Hematopoietic multipotent progenitor cell treated with erythropoietin and hydrocortisone succinate and interleukin-3 and kit ligand, for 17 days (in vitro differentiated cells): ENCODE measurements around the gene SLC43A2.

Source experiments
- DNase-seq: peaks from one replicate; pipeline ENCODE4 v3.0.0-alpha.2; 2015; ENCODE audit warnings: low spot score

SLC43A2 gene

GRCh38 chr17:1643999-1644492 lies 15.4 kb upstream of the SLC43A2 start:
- DNase-seq: no peak

DNA sequence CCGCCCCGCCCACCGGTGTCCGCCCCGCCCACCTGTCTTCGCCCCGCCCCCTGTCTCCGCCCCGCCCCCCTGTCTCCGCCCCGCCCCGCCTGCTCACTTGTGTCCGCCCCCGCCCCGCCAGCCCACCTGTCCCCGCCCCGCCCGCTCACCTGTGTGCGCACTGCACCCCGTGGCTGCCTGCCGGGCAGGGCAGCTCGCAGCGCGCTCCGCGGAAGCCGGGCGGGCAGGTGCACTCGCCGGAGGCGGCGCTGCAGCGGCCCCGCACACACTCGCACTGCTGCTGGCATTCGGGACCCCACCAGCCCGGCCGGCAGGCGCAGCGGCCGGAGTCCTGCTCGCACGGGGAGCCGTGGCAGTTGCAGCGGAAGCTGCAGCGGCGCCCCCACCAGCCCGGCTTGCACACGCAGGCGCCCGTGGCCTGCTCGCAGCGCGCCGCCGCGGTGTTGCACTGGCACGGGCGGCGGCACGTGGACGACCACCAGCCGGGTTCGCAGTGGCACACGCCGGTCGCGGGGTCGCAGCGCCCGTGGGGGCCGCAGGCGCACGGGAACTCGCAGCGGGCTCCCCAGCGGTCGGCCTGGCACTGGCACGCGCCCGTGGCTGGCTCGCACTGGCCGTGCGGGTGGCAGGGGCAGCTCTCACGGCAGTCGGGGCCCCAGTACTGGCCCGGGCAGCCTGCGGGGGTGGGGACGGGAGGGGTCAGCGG lies 14.8 kb upstream of the SLC43A2 start:
- peak; percentile 45 for DNase-seq

GRCh38 chr17:1641065-1641403 lies 12.4 kb upstream of the SLC43A2 start:
- no peak for DNase-seq

- DNase-seq: no peak
Observed at GRCh38 chr17:1640329-1641064, 11.9 kb upstream of the SLC43A2 start.

DNA sequence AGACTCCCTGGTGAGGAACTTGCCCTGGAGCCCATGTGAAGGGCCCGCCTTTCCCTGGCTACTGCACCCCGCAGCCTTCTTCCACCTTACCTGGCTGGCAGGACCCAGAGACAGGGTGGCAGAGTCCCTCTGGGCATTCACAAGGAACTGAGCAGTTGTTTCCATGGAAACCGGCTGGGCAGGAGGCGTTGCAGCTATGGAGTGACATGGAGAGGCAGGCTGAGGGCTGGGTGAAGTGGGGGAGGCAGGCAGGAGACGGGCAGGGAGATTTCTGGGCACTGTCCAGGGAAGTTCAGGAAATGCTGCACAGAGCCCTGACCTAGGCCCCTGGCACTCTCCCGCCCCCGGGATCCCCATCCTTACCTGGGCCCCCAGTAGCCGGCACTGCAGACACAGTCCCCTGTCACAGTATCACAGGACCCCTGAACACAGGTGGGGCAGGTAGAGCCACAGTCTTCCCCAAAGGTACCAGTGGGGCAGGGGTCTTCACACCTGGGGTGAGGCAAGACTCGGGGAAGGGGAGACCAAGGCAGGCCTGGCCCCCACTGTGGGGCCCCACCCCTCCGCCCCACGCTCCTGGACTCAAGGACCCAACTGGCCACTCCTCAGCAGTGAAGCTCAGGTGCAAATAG lies 11.0 kb upstream of the SLC43A2 start:
- no peak for DNase-seq

DNA sequence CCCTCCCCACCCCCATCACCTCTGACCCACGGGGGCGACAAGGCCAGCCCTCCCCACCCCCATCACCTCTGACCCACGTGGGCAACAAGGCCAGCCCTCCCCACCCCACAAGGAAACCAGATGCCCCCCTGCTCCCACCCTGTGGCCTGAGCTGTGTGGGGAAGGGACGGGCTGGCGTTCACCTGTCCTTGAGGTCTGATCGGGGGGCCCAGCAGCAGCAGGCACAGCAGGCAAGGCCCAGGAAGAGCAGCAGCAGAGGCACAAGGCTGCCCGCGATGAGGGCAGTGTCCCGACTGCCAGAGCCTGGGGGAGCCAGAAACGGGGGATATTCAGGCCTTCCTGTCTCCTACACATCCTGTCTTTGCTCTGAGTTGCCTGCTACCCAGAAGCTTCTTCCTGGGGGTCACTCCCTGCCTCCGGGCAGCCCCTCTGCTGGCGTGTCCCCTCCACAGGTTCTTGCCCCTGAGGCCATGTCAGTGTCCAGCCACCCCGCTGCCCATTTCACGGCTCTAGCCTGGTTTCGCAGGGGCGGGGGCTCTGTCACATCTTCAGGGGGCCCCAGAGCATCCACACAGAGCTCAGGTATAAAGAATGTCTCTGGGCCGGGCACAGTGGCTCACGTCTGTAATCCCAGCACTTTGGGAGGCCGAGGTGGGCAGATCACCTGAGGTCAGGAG lies 10.1 kb upstream of the SLC43A2 start:
- DNase-seq: no peak

GRCh38 chr17:1638171-1638590 lies 9.5 kb upstream of the SLC43A2 start:
- no peak for DNase-seq

GRCh38 chr17:1636732-1637285 lies 8.2 kb upstream of the SLC43A2 start:
- DNase-seq: no peak

- no peak for DNase-seq
Observed at GRCh38 chr17:1635675-1636465, 7.2 kb upstream of the SLC43A2 start.

GRCh38 chr17:1634841-1635650 lies 6.4 kb upstream of the SLC43A2 start:
- no peak for DNase-seq

GRCh38 chr17:1630662-1631061 lies 2.0 kb upstream of the SLC43A2 start:
- DNase-seq: no peak

DNA sequence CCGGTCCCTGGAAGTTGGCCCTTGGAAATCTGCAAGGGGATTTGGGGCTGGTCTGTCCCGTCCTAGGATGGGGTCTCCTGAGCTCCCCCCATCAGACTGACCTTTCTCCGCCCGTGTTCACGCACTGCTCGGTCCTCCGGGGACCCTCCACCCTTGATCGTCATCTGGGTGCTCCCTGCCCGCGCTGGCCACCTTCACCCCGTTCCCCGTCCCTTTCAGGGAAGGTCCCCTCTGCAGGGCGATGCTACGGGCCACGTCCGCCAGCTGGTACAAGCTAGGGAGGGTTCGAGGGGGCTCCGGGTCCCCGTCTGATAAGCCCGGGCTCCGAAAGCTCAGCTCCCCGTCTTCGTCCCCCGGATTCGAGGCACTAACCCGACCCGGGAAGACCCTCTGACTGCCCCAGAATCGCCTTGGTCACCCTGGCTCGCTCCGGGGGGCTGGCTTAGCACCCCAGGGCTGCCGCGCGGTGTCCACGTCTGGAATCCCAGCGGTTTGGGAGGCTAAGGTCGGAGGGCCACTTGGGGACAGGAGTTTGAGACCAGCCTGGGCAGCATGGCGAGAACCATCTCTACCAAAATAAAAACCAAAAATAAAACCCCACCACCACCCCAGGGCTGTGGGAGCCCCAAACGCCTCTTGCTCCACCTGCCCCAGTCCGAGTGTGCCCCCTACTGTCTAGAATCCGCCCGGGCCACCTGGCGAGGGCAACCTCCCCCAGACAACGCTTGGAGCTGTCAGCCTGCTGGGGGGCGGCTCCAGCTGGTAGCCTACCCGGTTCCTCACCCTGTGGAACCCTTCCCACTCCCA lies 1.1 kb upstream of the SLC43A2 start:
- peak; percentile 88 for DNase-seq

DNA sequence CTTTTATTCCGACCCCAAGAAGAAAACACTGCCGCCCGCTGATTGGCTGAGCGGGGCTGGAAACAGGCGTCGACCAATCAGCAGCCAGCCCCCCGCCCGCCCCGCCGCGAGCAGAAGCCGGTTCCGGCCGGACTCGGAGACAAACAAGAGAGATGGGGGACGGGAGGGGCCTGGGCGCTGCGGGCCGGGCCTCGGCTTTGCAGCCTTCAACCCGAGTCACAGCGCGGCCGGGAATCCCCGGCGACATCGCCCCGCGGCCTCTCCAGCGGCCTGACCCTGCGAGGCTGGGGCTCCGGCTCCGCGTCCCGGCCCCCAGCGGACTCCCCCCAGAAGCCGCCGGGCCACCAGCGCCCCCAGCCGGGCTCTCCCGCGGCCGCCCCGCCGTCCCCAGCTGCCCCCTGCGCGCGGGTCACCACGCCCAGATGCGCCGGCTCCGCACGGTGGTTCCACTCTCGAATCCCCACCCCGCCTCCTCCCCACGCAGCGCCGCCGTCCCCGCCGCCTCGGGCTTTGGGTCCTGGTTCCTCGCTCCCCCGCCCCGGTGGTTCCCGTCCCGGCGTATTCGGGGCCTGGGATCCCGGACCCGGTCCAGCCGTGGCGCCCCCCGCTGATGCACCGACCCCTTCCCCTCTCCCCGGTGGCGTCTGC lies 346 bp upstream of the SLC43A2 start:
- peak; percentile 95 for DNase-seq

GRCh38 chr17:1627182-1627981 lies 1.3 kb downstream of the SLC43A2 start:
- DNase-seq: peak; percentile 64

DNA sequence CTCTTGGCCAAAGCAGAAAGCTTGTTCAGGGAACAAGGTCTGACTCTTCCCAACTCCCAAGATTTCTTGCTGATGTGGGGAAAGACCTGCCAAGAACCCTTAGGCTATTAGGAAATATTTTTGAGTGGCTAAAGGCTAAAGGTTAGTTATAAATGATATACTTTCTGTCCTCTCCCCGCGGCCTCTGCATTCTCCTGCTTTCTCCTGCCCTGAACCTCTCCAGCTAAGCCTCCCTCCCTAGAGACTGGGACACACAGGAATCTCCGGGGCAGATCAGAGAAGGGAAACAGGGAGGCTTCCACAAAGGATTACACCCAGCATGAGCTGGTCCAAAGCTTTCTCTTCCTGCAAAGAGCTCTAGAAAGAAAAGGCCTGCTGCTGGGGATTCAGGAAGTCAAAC lies 2.3 kb downstream of the SLC43A2 start:
- no peak for DNase-seq

DNA sequence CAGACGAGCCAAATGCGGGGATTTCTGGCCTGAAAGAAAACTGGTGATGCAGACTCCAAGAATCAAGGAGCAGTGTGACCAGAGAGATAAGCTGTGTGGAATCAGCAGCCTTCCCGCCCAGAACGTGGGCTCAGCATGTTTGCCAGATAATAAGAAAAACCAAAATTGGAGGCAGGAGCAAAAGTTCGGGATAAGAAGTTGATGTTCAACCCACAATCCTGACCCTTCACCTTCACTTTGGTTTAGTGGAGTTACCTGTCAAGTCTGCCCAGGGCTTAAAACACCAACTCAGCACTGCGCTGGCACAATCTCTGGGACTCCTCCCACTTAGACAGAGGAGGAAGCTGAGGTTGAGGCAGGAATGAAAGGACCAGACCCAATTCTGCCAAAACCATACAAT lies 3.1 kb downstream of the SLC43A2 start:
- DNase-seq: peak; percentile 47

- no peak for DNase-seq
Observed at GRCh38 chr17:1625053-1625452, 3.6 kb downstream of the SLC43A2 start.

DNA sequence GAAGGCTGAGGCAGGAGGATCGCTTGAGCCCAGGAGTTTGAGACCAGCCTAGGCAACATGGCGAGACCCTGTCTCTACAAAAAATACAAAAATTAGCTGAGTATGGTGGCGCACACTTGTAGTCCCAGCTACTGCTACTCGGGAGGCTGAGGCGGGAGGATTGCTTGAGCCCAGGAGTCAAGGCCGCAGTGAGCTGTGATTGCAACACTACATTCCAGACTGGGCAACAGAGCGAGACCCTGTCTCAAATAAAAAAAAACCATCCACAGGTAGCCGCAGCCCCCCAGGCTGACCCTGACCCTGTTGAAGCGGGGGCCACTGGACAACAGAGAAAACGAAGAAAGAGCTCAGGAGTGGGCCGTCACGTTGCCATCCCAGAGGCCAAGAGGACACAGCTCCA lies 4.0 kb downstream of the SLC43A2 start:
- no peak for DNase-seq
